OCI-LY3 (cell line): ENCODE measurements around the gene JAKMIP2.

Experiments used
- H2AFZ ChIP-seq: fragments of 200-600, 300-600 bp; shearing (Covaris generic); 2 replicates; pipeline ENCODE4 v1.6.0; 2014; ENCODE audit warnings: antibody characterized with exemption, low read depth, low read length
- H3K27ac ChIP-seq: fragments of 200-600, 300-600 bp; sonication (generic); 2 replicates; pipeline ENCODE4 v1.5.1; 2014; ENCODE audit warnings: mild to moderate bottlenecking, low read length, moderate library complexity, mixed read lengths
- H3K27me3 ChIP-seq: fragments of 200-600, 300-600 bp; sonication (generic); 2 replicates; pipeline ENCODE4 v1.6.1; 2014; ENCODE audit warnings: low read depth, low read length, mixed read lengths
- H3K36me3 ChIP-seq: fragments of 200-600, 300-600 bp; sonication (generic); replicated peaks from 2 replicates; pipeline ENCODE3; 2014; ENCODE audit warnings: low read depth, low read length, mixed read lengths
- H3K4me1 ChIP-seq: fragments of 300-600, 200-600 bp; sonication (generic); 2 replicates; pipeline ENCODE4 v1.6.1; 2014; ENCODE audit warnings: low read length, mixed read lengths
- H3K4me2 ChIP-seq: fragments of 200-600, 300-600 bp; sonication (generic); 2 replicates; pipeline ENCODE4 v1.6.1; 2014; ENCODE audit warnings: low read length, mixed read lengths
- H3K4me3 ChIP-seq: fragments of 300-600, 200-600 bp; sonication (generic); 2 replicates; pipeline ENCODE4 v1.5.1; 2014; ENCODE audit warnings: antibody characterized with exemption, mild to moderate bottlenecking, low read length, moderate library complexity
- H3K79me2 ChIP-seq: fragments of 300-600, 200-600 bp; shearing (Covaris generic); 2 replicates; pipeline ENCODE4 v1.6.1; 2014; ENCODE audit warnings: mild to moderate bottlenecking, low read length, mixed read lengths
- H3K9ac ChIP-seq: fragments of 300-600, 200-600 bp; shearing (Covaris generic); 2 replicates; pipeline ENCODE4 v1.6.0; 2014; ENCODE audit warnings: mild to moderate bottlenecking, low read length, moderate library complexity
- H3K9me3 ChIP-seq: fragments of 200-600, 300-600 bp; shearing (Covaris generic); 2 replicates; pipeline ENCODE4 v1.6.1; 2014; ENCODE audit warnings: low read length, mixed read lengths; ENCODE audit not compliant: insufficient read depth
- H4K20me1 ChIP-seq: fragments of 200-600, 300-600 bp; sonication (generic); 2 replicates; pipeline ENCODE4 v1.6.1; 2016; ENCODE audit warnings: low read length, mixed read lengths; ENCODE audit not compliant: insufficient read depth
- CTCF ChIP-seq: fragments of 200-600, 300-600 bp; sonication (generic); IDR thresholded peaks from 2 replicates; pipeline ENCODE4 v1.5.1; 2014; ENCODE audit warnings: antibody characterized with exemption, low read length, low read depth
- EZH2phosphoT487 ChIP-seq: fragments of 200-600 bp; shearing (Covaris generic); IDR thresholded peaks from 2 replicates; pipeline ENCODE4 v1.6.1; 2018; ENCODE audit warnings: antibody characterized with exemption, mixed run types, low read depth

Gene JAKMIP2

GRCh38 chr5:147788023-147788422 lies 5.5 kb upstream of the JAKMIP2 start:
- H4K20me1 ChIP-seq, result no peaks in the 10 kb centered on the region
- H3K4me3 ChIP-seq, result no peak overlapping the region
- no peak for TF ChIP-seq EZH2phosphoT487
- TF ChIP-seq CTCF, result no peak
- no peak overlapping the region for H3K27ac ChIP-seq
- no peaks in the 10 kb centered on the region for H3K36me3 ChIP-seq
- H3K9me3 ChIP-seq, result no peaks in the 10 kb centered on the region
- no peaks in the 10 kb centered on the region for H3K27me3 ChIP-seq
- no peak overlapping the region for H3K4me2 ChIP-seq
- H2AFZ ChIP-seq, result no peak overlapping the region
- no peaks in the 10 kb centered on the region for H3K4me1 ChIP-seq
- H3K9ac ChIP-seq, result no peak overlapping the region
- no peaks in the 10 kb centered on the region for H3K79me2 ChIP-seq

- H3K27ac ChIP-seq, result no peak overlapping the region
- H3K27me3 ChIP-seq, result no peaks in the 10 kb centered on the region
- no peaks in the 10 kb centered on the region for H4K20me1 ChIP-seq
- H3K36me3 ChIP-seq, result no peaks in the 10 kb centered on the region
- no peaks in the 10 kb centered on the region for H3K9me3 ChIP-seq
- H2AFZ ChIP-seq, result no peak overlapping the region
- H3K9ac ChIP-seq, result no peak overlapping the region
- no peaks in the 10 kb centered on the region for H3K4me1 ChIP-seq
- no peaks in the 10 kb centered on the region for H3K79me2 ChIP-seq
- no peak overlapping the region for H3K4me3 ChIP-seq
- TF ChIP-seq EZH2phosphoT487, result no peak
- no peak for TF ChIP-seq CTCF
- no peak overlapping the region for H3K4me2 ChIP-seq
Observed at GRCh38 chr5:147786142-147786541, 3.6 kb upstream of the JAKMIP2 start.

GRCh38 chr5:147784146-147784987 lies 1.8 kb upstream of the JAKMIP2 start:
- Histone ChIP-seq H3K36me3 (no peaks in the 10 kb centered on the region), H3K4me3 (no peak overlapping the region), H3K9ac (no peak overlapping the region), H3K27ac (no peak overlapping the region), H3K79me2 (no peaks in the 10 kb centered on the region), H3K27me3 (no peaks in the 10 kb centered on the region), H3K4me1 (no peaks in the 10 kb centered on the region), H2AFZ (no peak overlapping the region), H3K4me2 (no peak overlapping the region), H4K20me1 (no peaks in the 10 kb centered on the region), H3K9me3 (no peaks in the 10 kb centered on the region)
- TF ChIP-seq CTCF (no peak), EZH2phosphoT487 (no peak)

GRCh38 chr5:147780924-147781573 lies 1.5 kb downstream of the JAKMIP2 start:
- no peaks in the 10 kb centered on the region for H3K27me3 ChIP-seq
- no peak overlapping the region for H3K9ac ChIP-seq
- no peak overlapping the region for H2AFZ ChIP-seq
- no peak for TF ChIP-seq CTCF
- TF ChIP-seq EZH2phosphoT487, result no peak
- no peak overlapping the region for H3K4me2 ChIP-seq
- H3K36me3 ChIP-seq, result no peaks in the 10 kb centered on the region
- H3K79me2 ChIP-seq, result no peaks in the 10 kb centered on the region
- no peaks in the 10 kb centered on the region for H4K20me1 ChIP-seq
- H3K4me1 ChIP-seq, result no peaks in the 10 kb centered on the region
- H3K4me3 ChIP-seq, result no peak overlapping the region
- no peaks in the 10 kb centered on the region for H3K9me3 ChIP-seq
- H3K27ac ChIP-seq, result no peak overlapping the region
